Stimulated activated CD4-positive, alpha-beta T cell treated with anti-CD3 and anti-CD28 coated beads, Interleukin-4, amount 100 ng/mL, for 48 hours (primary cell): ENCODE measurements around the gene S100A11.

ENCODE experiments used
- DNase-seq, 2 donors: peaks; one replicate each; pipeline ENCODE4 v3.0.0-alpha.2; 2020; ENCODE audit warnings: low read depth in 2 of 2

Gene S100A11

DNA sequence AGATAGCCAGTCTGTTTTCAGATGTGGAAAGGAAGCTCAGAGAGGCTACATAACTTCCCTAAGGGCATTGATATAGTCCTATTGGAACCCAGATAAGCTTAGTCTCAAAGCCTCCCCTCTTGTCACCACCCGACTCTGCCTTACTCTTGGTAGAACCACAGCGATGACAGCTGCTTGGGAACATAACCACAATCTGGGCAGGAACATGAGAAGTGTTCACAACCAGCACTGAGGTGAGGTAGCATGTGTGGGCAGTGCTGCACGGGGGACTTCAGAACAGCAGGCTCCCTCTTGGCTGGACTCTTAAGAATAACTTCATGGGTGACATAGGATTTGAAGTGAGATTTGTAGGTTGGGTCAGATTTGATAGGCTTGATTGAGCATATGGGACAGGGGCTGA, 33.8 kb downstream of the S100A11 start:
- no peak for DNase-seq

DNA sequence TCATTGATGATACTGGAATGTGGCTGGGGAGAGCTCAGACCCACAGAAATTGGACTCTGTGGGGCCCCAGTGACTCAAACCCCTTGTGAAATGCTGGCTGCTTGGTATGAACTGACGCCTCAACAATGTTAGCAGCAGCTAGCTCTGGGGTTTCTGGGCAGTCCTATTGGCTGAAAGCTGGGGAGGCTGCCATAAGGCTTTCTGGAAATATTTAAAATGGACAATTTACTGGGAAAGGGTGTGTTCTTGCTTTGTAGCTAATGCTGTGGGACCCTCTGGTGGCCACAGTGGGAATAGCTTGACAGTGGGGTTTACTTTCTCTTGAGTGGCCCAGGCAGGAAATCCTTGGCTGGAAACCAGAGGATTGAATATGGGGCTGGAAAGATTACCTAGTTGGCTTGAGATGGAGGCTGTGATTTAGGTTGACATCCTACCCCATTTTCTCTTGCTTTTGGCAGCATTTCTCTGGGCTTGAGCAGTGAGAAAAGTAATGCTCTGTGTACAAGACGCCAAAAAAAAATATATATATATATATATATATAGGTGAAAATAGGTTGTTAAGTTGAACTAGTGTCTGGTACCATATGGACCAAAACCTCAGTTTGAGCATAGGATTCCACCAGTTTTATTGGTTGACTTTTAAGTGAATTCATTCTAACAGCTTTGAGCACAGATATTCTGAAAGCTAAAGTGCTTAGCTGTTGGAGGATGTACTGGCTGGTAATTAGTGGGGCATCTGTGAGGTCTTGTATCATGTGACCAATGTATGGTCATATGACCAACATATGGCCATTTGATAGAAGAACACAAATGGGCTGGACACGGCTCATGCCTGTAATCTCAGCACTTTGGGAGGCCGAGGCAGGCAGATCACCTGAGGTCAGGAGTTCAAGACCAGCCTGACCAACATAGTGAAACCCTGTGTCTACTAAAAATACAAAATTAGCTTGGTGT, 34.9 kb downstream of the S100A11 start:
- DNase-seq, result peak; percentile 60 to 63

DNA sequence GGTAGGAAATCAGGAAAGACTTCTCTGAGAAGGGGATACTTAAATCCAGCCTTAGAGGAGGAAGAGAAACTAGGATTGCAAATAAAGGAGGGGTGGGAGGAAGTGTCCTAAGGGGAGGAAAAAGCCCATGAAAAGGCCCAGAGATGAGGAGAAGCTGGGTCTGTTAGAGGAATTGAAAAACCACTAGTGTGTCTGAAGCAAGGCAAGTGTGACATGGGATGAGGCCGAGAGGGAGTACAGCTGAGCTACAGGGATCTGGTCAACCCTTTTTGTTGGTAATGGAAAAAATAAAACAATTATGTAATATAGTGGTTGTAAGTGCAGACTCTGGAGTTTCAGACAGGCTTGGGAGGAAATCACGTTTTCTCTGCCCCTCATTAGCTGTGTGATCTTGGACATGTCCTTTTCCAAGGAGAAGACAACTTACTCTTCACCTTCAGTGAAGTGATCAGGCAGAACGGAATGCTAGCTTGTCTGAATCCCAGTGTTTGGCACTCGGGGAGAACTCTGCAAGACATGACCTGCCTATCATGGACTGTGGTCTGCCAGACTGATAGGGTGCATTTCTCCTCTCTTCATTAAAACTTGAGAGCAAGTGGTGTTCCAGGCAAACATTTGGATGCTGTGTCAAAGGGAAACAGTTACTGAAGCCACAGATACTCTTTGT, 35.7 kb downstream of the S100A11 start:
- DNase-seq, result no peak

DNA sequence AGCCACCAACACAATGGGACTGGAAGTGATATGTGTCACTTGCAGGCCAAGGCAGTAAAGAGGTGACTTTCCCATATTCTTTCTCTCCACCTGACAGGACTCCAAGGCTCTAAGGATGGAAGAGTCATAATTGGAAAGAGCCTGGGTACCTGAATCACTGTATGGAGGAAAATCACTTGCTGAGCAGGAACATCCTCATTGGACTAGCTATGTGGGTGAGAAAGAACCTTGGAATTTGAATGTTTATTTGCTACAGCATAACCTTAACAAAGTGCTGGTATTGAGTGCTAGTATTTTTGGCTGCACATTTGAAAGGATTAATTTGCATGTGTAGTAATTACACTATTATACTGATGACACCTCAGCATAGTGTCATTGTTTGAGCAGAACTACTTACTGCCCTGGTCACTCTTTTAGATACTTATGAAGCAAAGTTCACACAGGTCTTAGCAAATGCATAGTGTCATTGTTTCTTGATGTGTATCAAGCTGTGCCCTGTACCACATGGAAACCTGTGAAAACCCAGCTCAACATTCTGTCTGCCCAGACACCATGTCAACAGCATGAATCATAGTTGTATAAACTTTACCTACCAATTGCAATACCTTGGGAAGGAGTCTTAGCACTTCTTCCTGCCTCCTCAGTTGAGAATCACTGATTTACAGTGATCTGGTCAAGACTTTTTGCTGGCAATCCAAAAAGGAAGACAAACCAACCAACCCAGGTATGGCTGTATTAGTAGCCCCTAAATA, 38.0 kb downstream of the S100A11 start:
- no peak for DNase-seq

DNA sequence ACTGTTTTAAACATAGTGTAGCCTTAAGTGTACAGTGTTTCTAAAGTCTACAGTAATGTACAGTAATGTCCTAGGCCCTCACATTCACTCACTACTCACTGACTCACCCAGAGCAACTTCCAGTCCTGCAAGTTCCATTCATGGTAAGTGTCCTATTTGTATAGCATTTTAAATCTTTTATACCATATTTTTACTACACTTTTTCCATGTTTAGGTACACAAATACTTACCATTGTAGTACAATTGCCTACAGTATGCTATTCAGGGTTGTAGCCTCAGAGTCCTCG, 39.6 kb downstream of the S100A11 start:
- DNase-seq, result no peak

DNA sequence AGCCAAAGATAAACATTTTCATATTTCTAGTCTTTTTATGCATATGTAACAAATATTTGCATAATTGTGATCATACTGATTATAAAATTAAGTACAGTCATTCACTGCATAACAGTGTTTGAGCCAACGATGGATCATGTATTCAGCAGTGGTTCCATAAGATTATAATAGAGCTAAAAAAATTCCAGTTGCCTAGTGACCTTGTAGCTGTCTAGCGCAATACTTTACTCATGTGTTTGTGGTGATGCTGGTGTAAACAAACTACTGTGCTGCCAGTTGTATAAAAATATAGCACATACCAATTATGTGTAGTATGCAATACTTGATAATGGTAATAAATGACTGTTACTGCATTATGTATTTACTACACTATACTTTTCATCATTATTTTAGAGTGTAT, 41.0 kb downstream of the S100A11 start:
- no peak for DNase-seq

DNA sequence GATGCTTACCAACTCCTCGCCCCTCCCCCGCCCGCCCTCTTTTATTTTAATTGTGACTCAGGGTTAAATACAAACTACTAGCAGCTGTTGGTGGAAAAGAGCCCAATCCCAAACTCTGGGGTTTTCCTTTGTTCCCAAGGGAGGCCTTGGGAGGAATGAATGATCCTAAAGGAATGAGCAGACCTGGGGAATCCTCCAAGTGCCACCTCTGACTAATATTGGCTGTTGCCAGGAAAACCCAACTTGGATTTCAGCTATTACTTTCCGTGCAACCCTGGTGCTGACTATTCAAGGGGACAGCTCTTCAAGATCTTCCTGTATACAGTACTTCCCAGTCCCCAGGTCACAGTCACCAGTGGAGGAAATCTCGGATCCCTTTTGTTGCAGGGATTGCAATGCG, 41.8 kb downstream of the S100A11 start:
- DNase-seq, result no peak

DNA sequence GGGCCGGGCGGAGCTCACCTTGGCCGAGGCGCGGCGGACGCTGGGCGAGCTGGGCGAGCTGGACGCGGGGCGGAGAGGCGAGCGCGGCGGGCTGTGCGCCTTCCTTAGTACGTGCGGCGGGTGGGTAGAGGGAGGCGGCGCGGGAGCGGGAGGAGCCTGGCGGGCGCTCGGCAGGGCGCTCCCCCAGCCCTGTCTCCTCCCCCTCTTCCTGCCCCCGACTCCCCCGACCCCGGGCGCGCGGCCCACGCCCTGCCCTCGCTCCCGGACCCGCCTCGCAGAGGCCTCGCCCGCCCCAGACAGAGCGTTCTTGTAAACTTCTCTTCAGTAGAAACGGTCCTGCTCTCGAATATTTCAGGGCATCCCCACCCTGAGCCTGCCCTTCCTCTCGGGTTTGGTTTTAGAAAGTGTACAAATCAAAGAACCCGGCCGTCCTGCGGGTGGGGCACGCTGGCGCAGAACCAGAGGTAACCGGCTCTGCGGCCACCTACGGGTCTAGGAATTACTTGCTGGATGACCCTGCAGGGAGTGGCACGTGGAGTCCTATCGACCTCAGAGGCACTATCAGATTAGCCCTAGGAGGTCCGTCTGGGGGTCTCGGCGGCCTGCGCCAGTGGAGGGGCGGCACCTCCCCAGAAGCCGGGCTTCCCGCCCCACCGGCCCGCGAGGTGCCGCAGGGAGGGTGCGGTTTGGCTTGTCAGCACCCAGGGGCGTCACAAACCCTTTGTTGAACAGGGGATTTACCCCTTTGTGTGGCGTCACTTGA, 42.9 kb downstream of the S100A11 start, which contains the start of gene S100A10:
Gene S100A10 (minus strand): TSS at position 126 of the 763 bp plus-strand sequence. CDS start 7,629 bp downstream, outside the sequence.
- DNase-seq, result peak; percentile 42 to 58

DNA sequence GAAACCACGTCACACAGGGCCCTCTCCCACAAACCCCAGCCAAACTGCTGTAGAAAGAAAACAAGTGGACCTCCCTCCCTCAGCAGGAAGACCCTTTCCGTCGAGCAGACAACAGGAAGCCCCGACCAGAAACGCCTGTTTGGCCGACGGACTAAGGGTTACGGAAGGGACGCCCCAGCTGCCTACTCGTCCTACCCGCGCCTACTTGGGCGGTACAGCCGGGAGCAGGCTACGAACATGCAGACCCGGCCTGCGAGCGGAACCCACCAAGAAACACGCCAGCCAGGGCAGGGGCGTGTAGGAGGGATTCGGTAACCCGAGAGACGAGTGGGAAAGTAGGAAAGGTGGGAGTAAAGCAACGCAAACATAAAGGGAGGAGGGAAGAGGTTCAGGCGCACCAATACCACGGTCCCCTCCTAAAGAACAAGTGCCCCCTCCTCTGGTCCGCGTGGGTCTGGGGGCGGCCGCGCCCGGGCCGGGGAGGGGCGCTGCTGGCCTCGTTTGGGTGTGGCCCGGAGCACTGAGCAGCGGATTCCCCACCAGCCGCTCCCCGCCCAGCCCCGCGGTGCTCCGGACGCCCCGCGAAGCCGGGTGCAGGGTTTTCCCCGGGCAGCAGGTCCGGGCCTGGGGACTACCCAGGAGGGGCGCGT, 43.6 kb downstream of the S100A11 start:
- peak; percentile 16 to 25 for DNase-seq

DNA sequence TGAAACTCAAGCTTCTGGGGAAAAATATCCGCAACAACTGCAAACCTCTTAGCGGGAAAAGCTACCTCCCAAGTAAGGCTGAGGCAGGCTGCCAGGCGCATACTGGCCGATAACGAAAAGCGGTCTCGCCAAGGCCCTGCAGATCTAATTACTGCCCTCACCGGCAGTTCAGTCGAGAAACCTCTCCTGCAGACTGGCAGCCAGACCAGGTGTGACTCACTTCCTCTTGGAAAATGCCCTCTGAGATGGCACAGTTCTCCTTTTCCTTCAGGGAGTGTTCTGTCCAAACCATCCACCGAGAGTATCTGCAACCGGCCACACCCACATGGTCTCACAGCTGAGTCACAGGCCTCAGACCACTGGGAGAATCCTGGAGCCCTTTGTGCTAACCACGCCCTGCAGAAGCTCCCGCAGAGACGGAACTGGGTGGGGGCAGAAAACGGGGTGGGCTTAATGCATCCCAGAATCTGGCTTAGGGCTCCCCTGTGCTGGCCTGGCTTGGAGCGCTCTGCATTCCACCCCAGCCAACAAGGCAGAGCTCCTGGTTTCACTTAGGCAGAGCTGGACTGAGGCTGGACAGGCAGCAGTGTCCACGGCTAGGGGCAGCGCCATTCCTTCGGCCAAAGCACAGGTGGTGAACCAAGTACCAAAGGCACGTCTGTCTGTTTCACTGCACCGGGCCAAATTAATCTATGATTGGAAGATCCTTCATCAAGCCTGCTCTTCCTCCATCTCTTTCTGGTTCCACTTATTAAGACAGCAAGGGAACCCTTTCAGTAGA, 44.3 kb downstream of the S100A11 start:
- peak in 1 of 2 donors; percentile 24 for DNase-seq

DNA sequence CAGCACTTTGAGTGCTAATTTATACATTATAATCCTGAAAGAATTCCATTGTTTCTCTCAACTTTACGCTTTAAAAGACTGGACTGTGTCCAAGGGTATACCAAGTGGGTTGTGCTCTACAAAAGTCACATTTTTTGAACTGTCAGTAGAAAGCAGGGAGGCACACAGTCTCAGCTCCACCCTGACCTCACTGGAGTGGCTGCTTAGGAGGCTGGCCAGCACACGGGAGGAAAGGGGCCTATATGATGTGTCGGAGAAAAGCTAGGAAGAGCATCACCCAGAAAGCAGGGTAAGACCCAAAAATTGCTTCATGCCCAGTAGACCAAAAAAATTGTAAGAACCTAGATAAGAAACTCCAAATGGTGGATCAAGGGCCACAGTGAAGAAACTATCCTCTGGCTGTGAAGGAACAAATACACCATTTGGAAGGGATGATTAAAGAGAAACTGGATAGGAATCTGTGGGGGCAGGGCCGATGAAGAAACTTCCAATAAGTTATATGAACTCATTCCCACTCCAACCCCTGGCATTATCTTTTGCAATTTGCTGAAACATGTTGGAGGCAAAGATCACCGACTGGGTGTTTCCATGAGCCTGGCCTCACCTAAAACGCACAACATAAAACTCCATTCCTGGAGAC, 45.0 kb downstream of the S100A11 start:
- DNase-seq, result no peak

DNA sequence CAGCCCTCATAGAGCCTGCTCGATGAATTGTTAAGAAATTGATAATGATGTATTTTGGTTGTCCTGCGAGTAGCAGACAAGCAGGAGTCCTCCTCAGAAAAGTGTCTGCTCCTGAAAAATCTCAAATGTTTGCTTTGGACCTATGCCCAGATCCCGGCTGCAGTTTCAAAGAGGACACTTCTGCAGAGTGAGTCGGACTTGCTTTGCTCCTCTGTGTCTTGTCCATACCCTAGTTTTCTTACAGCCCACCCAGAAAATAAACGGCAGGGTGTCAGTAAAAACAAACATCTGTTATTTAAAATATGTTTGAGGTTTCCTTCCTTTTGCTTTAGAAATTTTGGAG, 46.0 kb downstream of the S100A11 start:
- DNase-seq, result no peak

DNA sequence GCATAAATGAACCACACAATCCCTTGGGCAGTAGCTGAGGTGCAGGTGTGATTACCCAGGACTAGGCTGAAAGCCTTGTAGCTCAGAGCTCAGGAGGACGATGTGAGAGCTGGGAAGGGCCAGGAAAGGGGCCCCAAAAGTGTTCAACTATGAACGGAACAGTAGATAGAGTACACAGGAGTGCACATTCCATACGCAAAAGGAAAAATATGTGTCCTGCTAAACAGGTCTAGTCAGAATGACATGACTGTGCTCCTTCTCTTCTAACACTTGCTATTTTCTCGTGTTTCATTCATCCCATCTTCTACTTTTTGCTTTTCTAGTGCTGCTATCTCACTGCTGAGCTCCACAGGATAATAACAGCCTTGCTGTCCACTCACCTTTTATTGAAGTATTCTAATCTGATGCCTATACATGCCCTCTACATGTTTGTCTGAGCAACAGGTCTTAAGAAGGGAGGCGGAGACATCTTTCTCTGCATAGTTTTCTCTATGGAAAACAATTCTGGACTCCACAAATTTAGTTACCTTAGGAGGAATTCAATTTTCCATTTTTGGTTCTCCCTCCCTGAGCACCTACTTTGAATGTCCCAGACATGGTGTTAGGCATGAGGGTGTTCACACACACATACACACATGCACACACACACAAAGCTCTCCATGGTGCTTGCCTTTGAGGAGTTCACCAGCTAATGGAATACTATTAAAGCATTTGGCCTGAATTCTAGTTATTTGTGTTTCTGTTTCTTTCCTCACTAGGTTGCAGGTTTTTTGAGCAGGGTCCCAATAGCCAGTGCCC, 46.5 kb downstream of the S100A11 start:
- no peak for DNase-seq

DNA sequence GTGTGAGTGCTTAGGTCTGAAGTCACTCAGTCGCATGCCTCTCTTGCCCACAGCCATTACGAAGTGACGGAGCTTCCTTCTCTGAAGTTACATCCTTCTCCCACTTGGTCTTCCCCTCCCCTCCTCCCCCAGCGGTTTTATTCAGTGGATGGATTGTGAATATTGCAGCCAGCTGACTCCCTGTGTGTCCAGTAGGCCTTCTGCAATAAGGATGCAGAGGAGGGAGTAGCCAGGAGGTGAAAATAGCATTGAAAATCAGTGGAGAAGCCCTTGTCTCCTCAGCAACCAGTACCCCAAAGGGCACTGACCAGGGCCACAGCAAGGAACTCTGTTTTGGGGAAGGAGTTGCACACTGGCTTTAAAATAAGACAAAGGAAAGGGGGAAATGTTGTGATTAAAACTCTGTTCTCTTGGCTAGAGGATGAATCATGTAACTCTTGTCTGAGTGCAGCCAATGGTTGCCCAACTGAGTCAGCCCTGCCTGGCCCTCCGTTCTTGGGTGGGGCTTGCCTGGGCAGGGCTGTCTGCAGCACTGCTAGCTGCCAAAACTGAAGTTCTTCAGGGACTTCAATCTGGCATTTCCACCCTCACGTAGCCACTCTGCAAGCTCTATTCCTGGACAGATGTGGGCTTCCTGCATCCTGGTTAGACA, 47.5 kb downstream of the S100A11 start:
- peak in 1 of 2 donors; percentile 32 for DNase-seq

DNA sequence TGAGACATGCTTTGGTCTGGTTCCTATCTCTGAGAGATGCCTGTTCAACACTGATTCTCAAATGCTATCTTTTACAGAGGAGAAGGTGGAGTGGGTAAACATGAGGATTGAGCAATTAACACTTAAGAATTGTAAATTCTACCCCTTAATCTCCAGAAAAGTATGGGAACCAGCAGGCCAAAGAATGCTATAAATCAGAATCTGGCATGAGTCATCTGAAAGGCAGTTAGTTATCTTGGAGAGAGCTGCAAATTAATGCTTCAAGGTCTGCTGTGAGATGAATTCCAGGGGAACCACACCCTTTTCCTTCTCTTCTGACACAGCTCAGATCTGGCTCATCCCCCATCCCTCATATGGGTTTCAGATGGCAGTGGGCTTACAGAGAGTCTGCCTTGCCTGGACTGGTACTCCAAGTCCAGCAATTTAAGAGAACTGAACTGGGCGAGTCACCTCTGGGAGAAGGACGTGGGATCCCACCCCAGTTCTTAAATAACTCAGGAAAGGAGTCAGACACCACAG, 48.3 kb downstream of the S100A11 start:
- DNase-seq, result no peak

DNA sequence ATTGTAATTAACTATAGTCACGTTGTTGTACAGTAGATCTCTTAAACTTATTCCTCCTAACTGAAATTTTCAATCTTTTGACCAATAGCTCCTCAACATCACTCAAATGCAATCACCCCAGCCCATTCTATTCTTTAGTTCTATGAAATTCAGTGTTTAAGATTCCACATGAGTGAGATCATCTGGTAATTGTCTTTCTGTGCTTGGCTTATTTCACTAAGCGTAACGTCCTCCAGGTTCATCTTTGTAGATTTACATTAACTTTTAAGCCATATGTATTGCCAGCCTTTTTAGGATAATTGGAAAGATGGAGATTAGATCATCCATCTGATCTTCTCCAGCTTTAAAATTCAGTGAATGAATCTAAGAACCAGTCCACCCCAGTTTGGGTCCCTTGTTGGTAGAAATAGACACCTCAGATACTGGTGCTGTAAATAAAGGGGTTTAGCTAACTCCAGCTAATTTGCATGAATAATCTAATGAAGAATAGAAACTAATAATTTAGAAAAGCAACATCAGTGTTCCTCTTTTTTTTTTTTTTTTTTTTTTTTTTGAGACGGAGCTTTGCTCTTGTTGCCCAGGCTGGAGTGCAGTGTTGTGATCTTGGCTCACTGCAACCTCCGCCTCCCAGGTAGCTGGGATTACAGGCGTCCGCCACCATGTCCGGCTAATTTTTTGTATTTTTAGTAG, 50.2 kb downstream of the S100A11 start:
- no peak for DNase-seq

DNA sequence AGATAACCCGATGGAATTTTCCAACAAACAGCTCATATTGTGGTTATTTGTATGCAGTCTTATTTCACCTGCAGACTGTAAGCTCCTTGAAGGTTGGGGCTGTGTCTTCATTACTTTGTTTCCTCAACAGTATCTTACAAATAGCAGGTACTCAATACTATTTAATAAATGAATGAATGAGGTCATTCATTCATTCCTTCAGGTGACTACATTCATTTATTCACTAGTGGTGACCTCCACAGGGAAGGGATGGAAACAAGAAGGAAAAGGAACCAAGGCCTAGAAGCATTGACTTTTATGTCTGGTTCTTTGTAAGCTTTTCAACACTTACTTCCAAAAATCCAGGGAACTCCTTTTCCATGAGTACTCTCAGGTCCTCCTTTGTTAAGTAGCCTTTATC, 51.0 kb downstream of the S100A11 start:
- no peak for DNase-seq

DNA sequence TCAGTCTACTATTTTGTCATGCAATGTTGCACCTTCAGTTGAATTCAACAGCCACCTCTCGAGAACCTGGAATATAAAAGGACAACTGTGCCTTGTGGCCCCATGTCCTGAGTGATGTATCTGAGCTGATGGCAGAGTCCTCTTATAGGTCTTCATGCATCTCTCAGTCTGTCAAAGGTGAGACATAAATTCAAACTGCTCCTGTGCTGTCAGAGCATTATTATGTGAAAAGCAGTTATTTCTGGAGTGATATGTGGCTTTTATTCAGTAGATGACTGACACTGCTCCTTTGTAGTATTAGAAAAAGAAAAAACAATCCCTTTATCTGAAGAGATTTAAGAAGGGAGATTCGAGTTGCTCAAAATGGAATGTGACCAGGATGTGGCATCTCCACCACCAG, 51.5 kb downstream of the S100A11 start:
- DNase-seq, result no peak
